Skeletal muscle tissue (tissue), 4 donors: ENCODE data around the gene ALPI. TPM values are rescaled to one million over a fixed set of nuclear protein-coding genes. Genes with fewer than 3 reads are reported as not detected.
"Not testable (repeated sequence)": the region's sequence is repeated elsewhere in the genome, so short reads cannot be mapped to it uniquely, and the experiment has no call there.

Experiments used
- H3K27ac ChIP-seq: one replicate; pipeline ENCODE4 v1.7.0; 2013; ENCODE audit warnings: mild to moderate bottlenecking, low read depth, low read length, inconsistent platforms
- H3K27me3 ChIP-seq, 3 donors: one replicate each; pipeline ENCODE4 v1.7.0; 2013; ENCODE audit warnings: low read length in 3 of 3; ENCODE audit not compliant: control insufficient read depth in 3 of 3, insufficient read depth in 3 of 3
- H3K36me3 ChIP-seq, 3 donors: one replicate each; pipeline ENCODE4 v1.7.0; 2013; ENCODE audit warnings: low read length in 3 of 3; ENCODE audit not compliant: control insufficient read depth in 3 of 3, insufficient read depth in 3 of 3
- H3K4me1 ChIP-seq, 3 donors: one replicate each; pipeline ENCODE4 v1.7.0; 2013; ENCODE audit warnings: low read length in 3 of 3, mild to moderate bottlenecking in 3 of 3; ENCODE audit not compliant: control insufficient read depth in 3 of 3, insufficient read depth in 3 of 3
- H3K4me3 ChIP-seq, 3 donors: one replicate each; pipeline ENCODE4 v1.7.0; 2013; ENCODE audit warnings: low read length in 3 of 3
- H3K9ac ChIP-seq, 3 donors: one replicate each; pipeline ENCODE4 v1.7.0; 2013; ENCODE audit warnings: low read length in 3 of 3, mild to moderate bottlenecking in 3 of 3, moderate library complexity in 2 of 3, low read depth in 1 of 3
- H3K9me3 ChIP-seq, 3 donors: one replicate each; pipeline ENCODE4 v1.7.0; 2013; ENCODE audit warnings: low read length in 3 of 3; ENCODE audit not compliant: control insufficient read depth in 3 of 3
- total RNA-seq: library from RNA; depleted of rRNA; stranded (reverse); fragments of >200 nt; gene quantifications from one replicate; pipeline ENCODE4 v1.2.3, GENCODE V29; 2014
- donor health status: Osteomylitis.

ALPI gene
- total RNA-seq, 1 donor from 2014 or later: not detected

DNA sequence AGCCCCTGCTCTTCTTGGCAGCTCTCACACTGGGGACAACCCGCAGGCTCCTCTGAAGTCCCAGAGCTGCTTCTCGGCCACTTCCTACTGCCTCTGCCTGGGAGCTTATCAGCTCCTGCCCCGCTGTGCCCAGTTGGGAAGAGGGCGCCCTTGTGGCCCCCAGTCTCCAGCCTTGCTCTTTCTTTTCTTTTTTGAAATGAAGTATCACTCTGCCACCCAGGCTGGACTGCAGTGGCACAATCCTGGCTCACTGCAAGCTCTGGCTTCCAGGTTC, 20.6 kb upstream of the ALPI start:
- no peaks in the 10 kb centered on the region for H3K36me3 ChIP-seq
- no peak overlapping the region for H3K27ac ChIP-seq
- H3K9ac ChIP-seq: no peak overlapping the region
- peaks cover 0 to 20% (median 3%) of the 10 kb centered on the region in 3 donors for H3K27me3 ChIP-seq
- H3K4me3 ChIP-seq: no peak overlapping the region
- peaks cover 0 to 4% (median 4%) of the 10 kb centered on the region in 3 donors for H3K4me1 ChIP-seq
- no peaks in the 10 kb centered on the region for H3K9me3 ChIP-seq

DNA sequence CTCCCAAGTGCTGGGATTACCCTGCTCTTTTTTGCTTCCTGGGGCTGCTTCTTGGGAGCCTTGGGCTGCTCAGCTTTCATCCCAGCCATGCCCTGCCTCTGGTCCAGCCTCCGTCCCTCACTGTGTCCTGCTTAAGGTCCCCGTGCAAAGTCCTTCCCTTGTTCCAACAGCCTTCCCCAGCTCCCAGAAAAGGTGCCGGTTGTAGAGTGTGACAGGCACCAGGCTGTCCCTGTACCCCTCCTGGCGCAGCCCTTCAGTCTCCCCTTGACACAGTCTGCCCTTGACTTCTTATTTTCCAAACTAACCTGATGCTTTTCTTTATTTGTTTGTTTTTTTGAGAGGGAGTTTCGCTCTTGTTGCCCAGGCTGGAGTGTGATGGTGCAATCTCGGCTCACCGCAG, 20.1 kb upstream of the ALPI start:
- no peak overlapping the region for H3K9ac ChIP-seq
- no peaks in the 10 kb centered on the region for H3K36me3 ChIP-seq
- H3K9me3 ChIP-seq: no peaks in the 10 kb centered on the region
- H3K4me1 ChIP-seq: peaks cover 0 to 6% (median 4%) of the 10 kb centered on the region in 3 donors
- no peak overlapping the region for H3K27ac ChIP-seq
- no peak overlapping the region for H3K4me3 ChIP-seq
- H3K27me3 ChIP-seq: peaks cover 0 to 22% (median 3%) of the 10 kb centered on the region in 3 donors

DNA sequence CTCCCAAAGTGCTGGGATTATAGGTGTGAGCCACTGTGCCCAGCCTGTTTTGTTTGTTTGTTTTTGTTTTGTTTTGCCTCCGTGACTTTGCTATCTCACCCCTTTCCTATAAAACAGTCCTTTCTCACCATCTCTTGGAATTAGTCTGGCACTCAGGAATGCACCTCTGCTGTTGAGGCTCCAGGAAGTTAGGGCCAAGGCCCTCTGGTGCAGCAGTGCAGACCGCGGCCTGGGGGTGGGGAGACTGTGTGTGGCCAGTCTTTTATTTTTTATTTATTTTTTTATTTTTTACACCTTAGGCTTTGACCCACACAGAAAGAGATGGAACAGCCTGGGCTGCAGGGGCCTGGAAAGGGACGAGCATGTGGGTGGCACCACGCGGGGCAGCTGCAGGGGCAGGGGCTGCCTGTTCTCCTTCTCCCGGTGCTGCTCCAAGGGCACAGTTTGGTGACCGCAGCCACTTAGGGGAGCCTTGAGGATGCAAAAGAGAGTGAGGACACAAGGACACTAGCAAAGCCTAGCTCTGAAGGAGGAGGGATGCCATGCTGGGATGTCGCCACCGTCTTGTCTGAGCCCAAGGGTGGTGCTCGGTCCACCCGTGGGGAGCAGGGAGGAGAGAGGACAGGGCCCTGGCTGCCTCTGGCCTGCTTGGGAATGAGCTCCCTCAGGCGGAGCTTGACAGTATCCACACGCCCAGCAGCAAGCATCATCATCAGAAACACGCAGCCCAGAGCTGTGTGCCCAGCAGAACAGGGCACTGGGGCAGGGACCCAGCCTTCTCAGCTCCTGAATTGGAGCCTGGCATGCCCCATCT, 19.4 kb upstream of the ALPI start:
- Histone ChIP-seq H3K4me3 (no peak overlapping the region), H3K27ac (no peak overlapping the region), H3K9ac (no peak overlapping the region), H3K36me3 (no peaks in the 10 kb centered on the region), H3K9me3 (no peaks in the 10 kb centered on the region), H3K27me3 (peaks cover 0 to 24% (median 3%) of the 10 kb centered on the region in 3 donors), H3K4me1 (peaks cover 0 to 7% (median 4%) of the 10 kb centered on the region in 3 donors)

DNA sequence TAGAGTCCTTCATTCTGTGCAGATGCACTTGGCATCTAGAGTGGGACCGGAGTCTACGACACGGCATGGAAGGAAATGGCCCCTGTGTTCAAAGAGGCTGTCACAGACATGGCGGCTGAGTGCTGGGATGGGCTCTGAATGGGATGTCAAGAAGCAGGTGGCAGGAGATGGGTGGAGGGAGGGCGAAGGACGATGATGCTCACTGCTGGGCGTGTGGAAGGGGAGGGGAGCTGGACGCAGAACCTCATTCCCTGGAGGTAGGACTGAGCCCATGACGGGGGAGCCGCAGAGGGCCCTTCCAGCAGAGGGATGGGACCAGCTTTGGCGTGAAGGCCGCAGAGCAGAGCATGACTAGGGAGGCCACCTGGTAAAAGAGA, 18.8 kb upstream of the ALPI start:
- no peak overlapping the region for H3K9ac ChIP-seq
- peaks cover 0 to 7% (median 4%) of the 10 kb centered on the region in 3 donors for H3K4me1 ChIP-seq
- no peaks in the 10 kb centered on the region for H3K9me3 ChIP-seq
- no peak overlapping the region for H3K4me3 ChIP-seq
- H3K27ac ChIP-seq: no peak overlapping the region
- no peaks in the 10 kb centered on the region for H3K36me3 ChIP-seq
- H3K27me3 ChIP-seq: peaks cover 0 to 19% (median 3%) of the 10 kb centered on the region in 3 donors

DNA sequence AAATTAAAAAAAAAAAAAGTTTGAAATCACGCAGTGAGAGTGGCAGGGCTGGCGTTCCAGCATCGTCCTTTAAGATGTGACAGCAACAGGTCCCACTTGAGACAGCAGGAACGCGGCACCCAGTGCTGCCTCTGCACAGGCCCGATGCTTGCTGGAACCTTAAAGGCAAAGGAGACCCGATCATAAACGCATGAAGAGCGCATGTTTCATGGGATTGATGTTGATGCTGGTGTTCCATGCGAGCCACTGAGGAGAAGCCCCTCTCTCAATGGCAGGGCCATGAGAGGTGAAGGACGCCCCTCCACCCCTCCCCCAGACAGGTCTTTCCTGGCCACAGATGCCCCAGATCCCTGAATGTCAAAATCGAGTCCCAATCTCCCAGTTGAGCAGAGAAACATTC, 17.9 kb upstream of the ALPI start:
- Histone ChIP-seq H3K27me3 (peaks cover 0 to 19% (median 3%) of the 10 kb centered on the region in 3 donors), H3K9ac (no peak overlapping the region), H3K36me3 (no peaks in the 10 kb centered on the region), H3K4me1 (peaks cover 0 to 10% (median 4%) of the 10 kb centered on the region in 3 donors), H3K27ac (no peak overlapping the region), H3K4me3 (no peak overlapping the region), H3K9me3 (no peaks in the 10 kb centered on the region)

DNA sequence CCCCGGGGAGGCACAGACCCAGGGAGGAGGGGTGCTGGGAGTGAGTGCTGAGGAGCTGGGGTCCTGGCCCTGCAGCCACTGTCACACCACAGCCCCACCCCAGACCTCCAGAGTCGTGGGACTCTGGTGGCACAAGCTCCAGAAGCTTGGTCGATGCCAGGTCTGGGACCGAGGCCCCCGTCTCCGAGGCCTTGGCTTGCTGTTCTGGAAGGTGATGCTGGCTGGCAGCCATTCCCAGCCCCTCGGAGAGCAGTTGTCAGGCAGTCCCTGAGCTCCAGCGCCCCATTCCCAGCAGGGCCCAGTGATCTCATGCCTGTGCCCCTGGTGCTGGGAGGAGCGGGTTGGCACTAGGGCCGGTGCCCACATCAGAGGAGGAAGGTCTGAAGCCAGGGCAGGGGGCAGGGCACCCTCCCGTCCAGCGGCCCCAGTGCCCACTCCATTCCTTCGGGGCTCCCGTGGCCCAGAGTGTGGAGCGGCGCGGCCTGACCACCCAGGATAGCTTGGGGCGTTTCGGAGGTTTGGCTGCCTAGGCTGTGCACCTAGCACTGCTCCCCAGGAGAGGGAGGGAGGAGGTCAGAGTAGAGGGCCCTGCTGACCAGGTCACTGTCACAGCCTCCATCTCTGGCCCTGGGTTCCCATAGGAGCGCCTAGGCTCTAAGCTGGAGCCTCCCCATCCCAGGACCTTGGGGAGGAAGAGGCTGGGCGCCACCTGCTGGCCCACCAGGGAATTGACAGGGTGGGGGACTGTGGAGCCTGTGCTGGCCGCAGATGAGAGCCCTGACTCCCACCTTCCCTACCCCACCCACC, 16.8 kb upstream of the ALPI start:
- H3K9ac ChIP-seq: no peak overlapping the region
- H3K4me1 ChIP-seq: peaks cover 2 to 15% (median 10%) of the 10 kb centered on the region in 3 donors
- H3K4me3 ChIP-seq: no peak overlapping the region
- peaks cover 0 to 17% (median 3%) of the 10 kb centered on the region in 3 donors for H3K27me3 ChIP-seq
- no peak overlapping the region for H3K27ac ChIP-seq
- H3K36me3 ChIP-seq: no peaks in the 10 kb centered on the region
- H3K9me3 ChIP-seq: no peaks in the 10 kb centered on the region

DNA sequence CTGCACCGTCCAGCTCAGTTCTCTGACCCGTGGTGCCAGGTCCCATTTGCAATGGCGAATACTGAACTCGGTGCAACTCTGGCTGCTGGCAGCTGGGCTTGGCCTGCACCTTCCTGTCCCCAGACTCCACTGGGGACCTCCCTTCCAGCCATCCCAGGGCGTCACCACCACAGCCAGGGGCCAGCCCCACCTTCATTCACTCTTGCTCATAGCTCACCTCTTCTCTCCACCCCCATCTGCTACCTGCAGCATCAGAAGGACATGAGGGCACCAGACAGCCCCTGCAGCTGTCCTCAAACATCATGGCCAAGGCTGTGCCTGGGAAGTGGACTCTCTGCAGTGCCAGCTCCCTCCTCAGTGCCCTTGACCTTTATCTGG, 16.2 kb upstream of the ALPI start:
- Histone ChIP-seq H3K9me3 (no peaks in the 10 kb centered on the region), H3K9ac (no peak overlapping the region), H3K27me3 (peaks cover 0 to 14% (median 3%) of the 10 kb centered on the region in 3 donors), H3K4me1 (peaks cover 4 to 20% (median 15%) of the 10 kb centered on the region in 3 donors), H3K4me3 (no peak overlapping the region), H3K36me3 (no peaks in the 10 kb centered on the region), H3K27ac (no peak overlapping the region)

DNA sequence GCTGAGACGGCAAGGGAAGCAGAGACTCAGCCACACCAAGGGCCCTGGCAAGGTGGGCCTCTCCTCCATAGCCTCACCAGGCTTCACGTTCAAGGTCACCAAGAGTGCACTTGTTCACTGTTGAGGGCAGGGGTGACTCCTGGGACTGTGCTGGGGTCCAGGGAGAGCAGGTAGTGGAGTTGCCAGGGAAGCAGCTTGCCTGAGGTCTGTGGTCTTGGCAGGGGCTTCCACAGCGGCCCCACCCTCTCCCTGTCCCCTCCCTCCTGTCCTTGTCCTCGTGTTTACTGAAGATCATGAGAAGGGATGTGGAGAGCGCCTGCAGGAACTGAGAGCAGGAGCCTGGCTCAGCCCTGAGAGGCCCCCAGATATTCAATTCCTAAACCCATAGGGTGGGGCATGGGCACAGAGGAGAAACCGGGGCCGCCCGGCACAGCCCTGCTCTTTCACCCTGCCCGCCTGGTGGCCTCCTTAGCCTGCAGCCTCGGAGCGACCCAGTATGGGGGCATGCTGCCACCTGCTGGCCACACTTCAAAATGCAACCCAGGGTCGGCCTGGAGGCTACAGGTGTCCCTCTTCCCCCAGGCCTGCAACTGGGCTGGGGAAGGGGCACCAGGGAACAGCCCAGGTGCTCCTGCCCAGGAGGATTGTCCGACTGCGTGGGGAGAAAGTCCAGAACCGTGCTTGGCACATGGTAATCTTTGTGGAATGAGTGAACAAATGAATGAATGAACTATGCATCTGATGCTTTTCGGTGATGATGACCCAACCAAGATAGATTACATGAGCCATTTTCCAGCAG, 15.5 kb upstream of the ALPI start:
- not testable (repeated sequence) for H3K4me3 ChIP-seq, H3K9me3 ChIP-seq, H3K36me3 ChIP-seq, H3K27ac ChIP-seq
- Histone ChIP-seq H3K27me3 (peaks cover 0 to 14% (median 3%) of the 10 kb centered on the region in 3 donors), H3K9ac (peak overlapping the region in 1 of 3 donors; percentile 16), H3K4me1 (peaks cover 4 to 20% (median 15%) of the 10 kb centered on the region in 3 donors)

DNA sequence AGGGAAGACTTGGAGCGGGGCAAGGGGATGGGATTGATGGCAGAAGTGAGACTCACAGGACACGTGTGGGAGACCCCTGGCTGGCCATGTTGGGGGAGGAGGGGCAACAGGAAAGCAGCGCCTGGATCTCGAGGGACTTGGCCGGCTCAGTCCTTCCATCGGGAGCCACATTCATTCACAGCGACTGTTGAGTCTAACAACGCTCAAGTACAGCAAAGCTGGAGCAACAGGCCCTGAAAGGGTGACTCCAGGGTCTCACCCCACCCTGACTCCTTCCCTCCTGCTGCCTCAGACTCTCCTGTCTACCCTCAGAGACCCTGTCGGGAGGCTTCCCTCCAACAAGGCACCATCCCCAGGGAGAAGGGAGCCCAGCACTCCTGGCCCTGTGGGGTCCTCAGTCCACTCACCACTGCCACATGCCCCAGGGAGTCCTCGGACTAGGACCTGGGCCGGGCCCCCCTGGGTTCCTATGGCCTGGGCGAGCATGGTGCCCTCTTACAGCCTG, 14.8 kb upstream of the ALPI start:
- Histone ChIP-seq H3K4me1 (peaks cover 4 to 20% (median 15%) of the 10 kb centered on the region in 3 donors), H3K27ac (no peak overlapping the region), H3K27me3 (peaks cover 0 to 14% (median 3%) of the 10 kb centered on the region in 3 donors)

More for the DNA sequence above, 14.8 kb upstream of the ALPI start:
- peak overlapping the region in 1 of 3 donors; percentile 45 for H3K9ac ChIP-seq
- H3K36me3 ChIP-seq: no peaks in the 10 kb centered on the region
- H3K4me3 ChIP-seq: no peak overlapping the region
- no peaks in the 10 kb centered on the region for H3K9me3 ChIP-seq
